ENCODE measurements around the gene USP40. TPM values are rescaled to one million over a fixed set of nuclear protein-coding genes. Genes with fewer than 3 reads are reported as not detected.

The USP40 gene
- total RNA-seq, 1 experiment from 2014 or later = 34.9 TPM

DNA sequence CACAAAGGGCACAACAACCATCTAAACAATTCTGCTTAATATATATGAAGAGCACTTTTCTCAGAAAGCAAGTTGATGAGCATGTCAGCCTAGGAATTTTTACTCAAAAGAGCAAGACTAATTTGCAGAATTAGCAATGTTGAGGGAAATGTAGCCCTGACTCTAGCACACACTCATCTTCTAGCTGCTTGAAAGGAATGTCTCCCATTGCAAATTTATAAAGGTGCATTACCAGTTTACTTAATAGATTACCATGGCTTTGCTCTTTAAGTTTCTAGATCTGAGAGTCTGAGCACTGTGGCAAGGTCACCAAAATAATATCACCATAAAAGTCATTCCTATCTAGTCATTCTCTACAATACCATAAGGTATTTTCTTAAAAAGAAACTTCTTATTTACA lies 40.8 kb downstream of the USP40 start (continued):
- TF ChIP-seq SIN3A (IDR thresholded peaks at IDR 0.05; ENCODE audit: low read depth) (no peak), ZFX (IDR thresholded peaks at IDR 0.05) (no peak), POLR2AphosphoS5 (IDR thresholded peaks at IDR 0.05; ENCODE audit: low read depth, low read length) (no peak), POLR2A (IDR thresholded peaks at IDR 0.05; ENCODE audit: borderline replicate concordance, extremely low read depth, insufficient read depth, insufficient read length) (no peak)
- TF ChIP-seq, protein P1, sequence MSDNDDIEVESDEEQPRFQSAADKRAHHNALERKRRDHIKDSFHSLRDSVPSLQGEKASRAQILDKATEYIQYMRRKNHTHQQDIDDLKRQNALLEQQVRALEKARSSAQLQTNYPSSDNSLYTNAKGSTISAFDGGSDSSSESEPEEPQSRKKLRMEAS (IDR thresholded peaks at IDR 0.05) = no peak
- TF ChIP-seq, protein P2, sequence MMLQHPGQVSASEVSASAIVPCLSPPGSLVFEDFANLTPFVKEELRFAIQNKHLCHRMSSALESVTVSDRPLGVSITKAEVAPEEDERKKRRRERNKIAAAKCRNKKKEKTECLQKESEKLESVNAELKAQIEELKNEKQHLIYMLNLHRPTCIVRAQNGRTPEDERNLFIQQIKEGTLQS (IDR thresholded peaks at IDR 0.05) = no peak
- TF ChIP-seq, protein P3, sequence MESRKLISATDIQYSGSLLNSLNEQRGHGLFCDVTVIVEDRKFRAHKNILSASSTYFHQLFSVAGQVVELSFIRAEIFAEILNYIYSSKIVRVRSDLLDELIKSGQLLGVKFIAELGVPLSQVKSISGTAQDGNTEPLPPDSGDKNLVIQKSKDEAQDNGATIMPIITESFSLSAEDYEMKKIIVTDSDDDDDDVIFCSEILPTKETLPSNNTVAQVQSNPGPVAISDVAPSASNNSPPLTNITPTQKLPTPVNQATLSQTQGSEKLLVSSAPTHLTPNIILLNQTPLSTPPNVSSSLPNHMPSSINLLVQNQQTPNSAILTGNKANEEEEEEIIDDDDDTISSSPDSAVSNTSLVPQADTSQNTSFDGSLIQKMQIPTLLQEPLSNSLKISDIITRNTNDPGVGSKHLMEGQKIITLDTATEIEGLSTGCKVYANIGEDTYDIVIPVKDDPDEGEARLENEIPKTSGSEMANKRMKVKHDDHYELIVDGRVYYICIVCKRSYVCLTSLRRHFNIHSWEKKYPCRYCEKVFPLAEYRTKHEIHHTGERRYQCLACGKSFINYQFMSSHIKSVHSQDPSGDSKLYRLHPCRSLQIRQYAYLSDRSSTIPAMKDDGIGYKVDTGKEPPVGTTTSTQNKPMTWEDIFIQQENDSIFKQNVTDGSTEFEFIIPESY (IDR thresholded peaks at IDR 0.05; ENCODE audit: extremely low read depth, insufficient replicate concordance, low read length) = no peak

DNA sequence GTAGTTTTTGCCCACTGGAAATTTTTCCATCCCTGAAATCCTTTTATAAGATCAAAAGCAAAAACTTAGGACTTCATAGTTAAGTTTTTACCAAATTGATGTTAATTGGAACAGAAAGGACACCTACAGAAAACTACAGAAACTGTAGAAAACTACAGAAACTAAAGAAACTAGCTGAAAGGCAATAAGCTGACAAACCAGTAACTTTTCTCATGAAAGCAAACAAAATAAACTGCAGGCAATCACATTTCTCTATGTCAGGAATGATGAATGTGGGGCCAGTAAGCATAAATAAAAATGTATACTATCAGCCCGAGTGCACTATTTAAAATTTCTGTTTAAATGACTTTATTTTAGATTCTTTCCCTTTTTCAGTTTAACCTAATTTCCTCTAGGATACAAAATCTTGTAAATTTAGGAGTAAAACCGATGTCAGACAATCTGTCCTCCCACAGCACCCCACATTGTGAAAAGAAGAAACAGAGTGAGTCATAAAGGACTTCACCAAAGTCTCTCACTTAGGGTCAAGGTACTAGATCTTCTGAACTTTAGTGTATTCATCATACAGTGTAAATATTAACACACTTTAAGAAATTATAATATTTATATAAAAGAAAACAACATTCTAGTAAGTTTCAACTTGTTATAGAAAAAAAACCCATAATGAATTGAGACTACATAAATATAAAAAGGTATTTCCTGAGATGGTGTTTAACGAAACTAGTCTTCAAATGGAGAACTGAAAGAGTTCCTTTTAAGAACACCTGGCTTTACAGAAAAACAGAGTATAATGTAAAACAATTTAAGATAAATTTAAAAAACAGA lies 46.6 kb downstream of the USP40 start:
- no TSS peak for BruUV-seq (replicated peaks)
- no peak for DNase-seq (ENCODE audit: low read depth, low spot score)
- ChIA-PET POLR2A (no interaction called here), RAD21 (ENCODE audit: low non-redundant PET in 1 of 2, low total read pairs in 2 of 2, uncharacterized antibody in 2 of 2, unreplicated experiment in 2 of 2) (no interaction called here), CTCF (interaction anchor here (1.0 kb wide), 1 partner anchor 191 kb away, joined by 3 read pairs; no protein-coding TSS in a partner anchor)
- Histone ChIP-seq H3K4me3 (replicated peaks in 1 of 2; ENCODE audit: low read depth in 1 of 2, low read length in 2 of 2) (no peak overlapping the region), H3K36me3 (ENCODE audit: control insufficient read depth in 1 of 2, insufficient read depth in 2 of 2, low read length in 2 of 2) (0 out of 4 replicates have a peak, but pooled peaks cover 2 to 6% of the 10 kb centered on the region in 2 experiments), H2AFZ (ENCODE audit: low read depth, low read length, poor library complexity, severe bottlenecking) (no peak overlapping the region), H3K9me2 (ENCODE audit: insufficient read depth) (no peaks in the 10 kb centered on the region), H4K20me1 (ENCODE audit: insufficient read depth) (no peaks in the 10 kb centered on the region), H3K79me2 (ENCODE audit: insufficient read depth, low read length) (no peaks in the 10 kb centered on the region), H3K9me3 (ENCODE audit: control insufficient read depth in 1 of 2, insufficient read depth in 1 of 2, low read depth in 1 of 2, low read length in 2 of 2) (no peaks in the 10 kb centered on the region), H3K4me2 (ENCODE audit: low read length) (no peak overlapping the region), H3K9ac (ENCODE audit: low read length) (no peak overlapping the region), H3K4me1 (ENCODE audit: control insufficient read depth in 1 of 2, insufficient read depth in 2 of 2, low read length in 2 of 2) (no peaks in the 10 kb centered on the region), H3K27ac (ENCODE audit: low read depth, low read length) (no peak overlapping the region), H3K27me3 (ENCODE audit: insufficient read depth, low read length) (no peaks in the 10 kb centered on the region)
- TF ChIP-seq CEBPB (IDR thresholded peaks at IDR 0.05; ENCODE audit: low read depth) (no peak), TCF7L2 (IDR thresholded peaks at IDR 0.05; ENCODE audit: borderline replicate concordance, extremely low read depth, insufficient read depth, insufficient read length) (no peak)
- TF ChIP-seq, protein P1 (IDR thresholded peaks at IDR 0.05) = no peak
- no peak for ATAC-seq
- intact Hi-C loops (cut with micrococcal nuclease) = no loop called here

Measured in HCT116 (cell line).